ENCODE data around the gene MAP3K4. TPM values are rescaled to one million over a fixed set of nuclear protein-coding genes. Genes with fewer than 3 reads are reported as not detected.

The MAP3K4 gene
- total and polyA plus RNA-seq, 2 of the 4 experiments (the other 2 are of a cell fraction): 11.5 to 20.4 TPM

- H3K18ac ChIP-seq (ENCODE audit: low read depth, low read length): no peak overlapping the region
- no peak overlapping the region for H4K91ac ChIP-seq (ENCODE audit: insufficient read depth, low read depth, low read length)
- no peak for ATAC-seq (ENCODE audit: low read depth)
- no peak overlapping the region for H2BK5ac ChIP-seq (ENCODE audit: low read depth, low read length, poor library complexity, severe bottlenecking)
- peak overlapping the region; percentile 99; the same call in 1 of the 2 replicates for H3K4me2 ChIP-seq (ENCODE audit: low read depth, low read length)
- no peak overlapping the region for H3K27ac ChIP-seq (ENCODE audit: insufficient read depth, low read length)
- no peaks in the 10 kb centered on the region for H3K9me3 ChIP-seq (ENCODE audit: control insufficient read depth, insufficient read depth, low read length)
- intact Hi-C loops (cut with micrococcal nuclease) (loop anchor here (1.0 to 5.0 kb wide), 2 partner anchors 39 to 63 kb away; no protein-coding TSS in a partner anchor), dilution Hi-C loops (cut with HindIII; ENCODE audit: low sequenced_read_pairs, unreplicated experiment) (no loop called here), in situ Hi-C loops (cut with MboI; ENCODE audit: low sequenced_read_pairs) (loop anchor here (25.0 kb wide), 1 partner anchor 269 kb away; the partner anchor contains the start of gene AGPAT4)
- no peak overlapping the region for H2AK9ac ChIP-seq (replicated peaks; ENCODE audit: low read depth, low read length, poor library complexity)
- H2AK5ac ChIP-seq (ENCODE audit: low read depth, low read length): no peak overlapping the region
- no peak overlapping the region for H3K56ac ChIP-seq (ENCODE audit: extremely low read depth, insufficient read depth, low read length)
- H3K4me3 ChIP-seq (ENCODE audit: insufficient read depth, low read depth, low read length): peak overlapping the region; percentile 95
- H4K20me1 ChIP-seq (ENCODE audit: insufficient read depth, low read length): peaks cover 18% of the 10 kb centered on the region
- peaks cover 3% of the 10 kb centered on the region for H3K9me1 ChIP-seq (ENCODE audit: insufficient read depth, low read length)
- no peak overlapping the region for H2BK15ac ChIP-seq (ENCODE audit: low read depth, low read length)
- H3K36me3 ChIP-seq (ENCODE audit: control insufficient read depth, insufficient read depth, low read length): no peaks in the 10 kb centered on the region
- H3K4ac ChIP-seq (ENCODE audit: low read depth, low read length): no peak overlapping the region
- no peak overlapping the region for H3K9ac ChIP-seq (ENCODE audit: low read depth, low read length)
- H2BK120ac ChIP-seq (ENCODE audit: low read depth, low read length): no peak overlapping the region
- H3K79me1 ChIP-seq (ENCODE audit: low read depth in 1 of 2, low read length in 2 of 2): peaks cover 6 to 33% of the 10 kb centered on the region in 2 experiments
- ChIA-PET CTCF (interaction anchor here (0.6 to 1.5 kb wide), 8 partner anchors 9 to 454 kb away, joined by 3 to 7 read pairs (median 4); partner anchors contain the start of gene AGPAT4), POLR2A (ENCODE audit: unreplicated experiment) (no interaction called here)
- H3K27me3 ChIP-seq (ENCODE audit: control insufficient read depth, insufficient read depth, low read length): no peaks in the 10 kb centered on the region
- no peak overlapping the region for H4K5ac ChIP-seq (ENCODE audit: low read depth, low read length)
- no peak overlapping the region for H2BK20ac ChIP-seq (ENCODE audit: low read depth, low read length)
- no TSS peak for BruUV-seq (replicated peaks)
- H3K23ac ChIP-seq (ENCODE audit: low read depth, low read length): no peak overlapping the region
- H2AFZ ChIP-seq (replicated peaks; ENCODE audit: low read length, poor library complexity): no peak overlapping the region
- no peaks in the 10 kb centered on the region; the same call in 1 of the 2 replicates for H3K4me1 ChIP-seq (ENCODE audit: control insufficient read depth, insufficient read depth, low read length)
- no peak overlapping the region for H3K14ac ChIP-seq (replicated peaks; ENCODE audit: low read depth, low read length)
- H4K8ac ChIP-seq (ENCODE audit: low read depth in 2 of 2, low read length in 2 of 2): no peak overlapping the region
- DNase-seq: no peak
- TF ChIP-seq MAZ (IDR thresholded peaks at IDR 0.05; ENCODE audit: borderline replicate concordance, low read depth, low read length): no peak
- TF ChIP-seq SMC3 (IDR thresholded peaks at IDR 0.05; ENCODE audit: low read depth, low read length): no peak
- no peak for TF ChIP-seq BHLHE40 (IDR thresholded peaks at IDR 0.05; ENCODE audit: low read depth, low read length)
- TF ChIP-seq RAD21 (IDR thresholded peaks at IDR 0.05; ENCODE audit: low read length): no peak
- TF ChIP-seq RFX5 (IDR thresholded peaks at IDR 0.05; ENCODE audit: low read depth, low read length): no peak
- no peak for TF ChIP-seq USF2 (IDR thresholded peaks at IDR 0.05; ENCODE audit: low read depth, low read length)
- TF ChIP-seq ELK1 (IDR thresholded peaks at IDR 0.05; ENCODE audit: borderline replicate concordance, low read depth, low read length): no peak
- TF ChIP-seq MXI1 (IDR thresholded peaks at IDR 0.05; ENCODE audit: borderline replicate concordance, low read depth, low read length): no peak
- no peak for TF ChIP-seq RCOR1 (IDR thresholded peaks at IDR 0.05; ENCODE audit: insufficient replicate concordance, low read length)
- no peak for TF ChIP-seq CTCF (conservative IDR thresholded peaks at IDR 0.05; ENCODE audit: low read depth, low read length)
- no peak for TF ChIP-seq NFE2L2 (IDR thresholded peaks at IDR 0.05; ENCODE audit: low read depth, low read length)
- no peak for TF ChIP-seq POLR2A (IDR thresholded peaks at IDR 0.05; ENCODE audit: low read depth, low read length)
- TF ChIP-seq MAFK (IDR thresholded peaks at IDR 0.05; ENCODE audit: low read depth, low read length): no peak
- no peak for TF ChIP-seq CHD1 (IDR thresholded peaks at IDR 0.05; ENCODE audit: low read depth, low read length)
- no peak for TF ChIP-seq CEBPB (IDR thresholded peaks at IDR 0.05; ENCODE audit: low read depth, low read length)
Measured at GRCh38 chr6:160992980-160993314, 1.4 kb downstream of the MAP3K4 start.
